HCT116 (cell line): ENCODE measurements around the gene FOXM1. TPM values are rescaled to one million over a fixed set of nuclear protein-coding genes. Genes with fewer than 3 reads are reported as not detected.

Experiments
- ATAC-seq: fragments of 200-7000 bp; cut with Tn5 transposase; 2 replicates; pipeline ENCODE4 v1.9.1; 2020; ENCODE audit warnings: mild to moderate bottlenecking, moderate library complexity
- BruUV-seq: library from RNA; stranded (reverse); fragments of 400-500 nt; replicated peaks from 2 replicates; lab custom pipeline; 2021; lab: Mats Ljungman, UMichigan
- CTCF ChIA-PET: fragments of 300-600 bp; sonication (Branson Sonifier 250); formaldehyde crosslinking; loops from one replicate; lab custom pipeline; 2021; ENCODE audit warnings: antibody characterized with exemption; lab: Charles Lee
- POLR2A ChIA-PET: fragments of 300-600, 350-600 bp; sonication (Branson Sonifier 250); formaldehyde crosslinking; loops from one replicate; lab custom pipeline; 2021; ENCODE audit warnings: antibody characterized with exemption; lab: Charles Lee
- RAD21 ChIA-PET, 2 experiments: fragments of 300-600 bp; sonication (Branson Sonifier 250); formaldehyde crosslinking; loops; one replicate each; lab custom pipeline; 2023; ENCODE audit warnings: low total read pairs in 2 of 2; ENCODE audit not compliant: uncharacterized antibody in 2 of 2, unreplicated experiment in 2 of 2, low non-redundant PET in 1 of 2; lab: Charles Lee
- DNase-seq: peaks from one replicate; pipeline ENCODE4 v3.0.0-alpha.2; 2010; ENCODE audit warnings: low read depth, low spot score
- H2AFZ ChIP-seq: fragments of 200-600 bp; shearing (Covaris generic), sonication (generic); 2 replicates; pipeline ENCODE4 v1.6.1; 2017; ENCODE audit warnings: low read depth, mixed run types, mixed read lengths, antibody characterized with exemption, low read length; ENCODE audit not compliant: poor library complexity, severe bottlenecking
- H3K27ac ChIP-seq: 2 replicates; pipeline ENCODE4 v1.5.1; 2012; ENCODE audit warnings: low read depth, low read length
- H3K27me3 ChIP-seq: fragments of 200-600 bp; sonication (generic); 2 replicates; pipeline ENCODE4 v1.6.1; 2016; ENCODE audit warnings: mixed run types, low read length, mixed read lengths; ENCODE audit not compliant: insufficient read depth
- H3K36me3 ChIP-seq, 2 experiments: fragments of 200-500 bp in 1 of 2; fragments of 200-600 bp in 1 of 2; sonication (Bioruptor generic) in 1 of 2; sonication (generic) in 1 of 2; 2 replicates each; pipeline versions ENCODE4 v1.5.1 to v1.6.1; 2014 to 2016; ENCODE audit warnings: low read length in 2 of 2, inconsistent platforms in 1 of 2, mixed read lengths in 1 of 2, mixed run types in 1 of 2; ENCODE audit not compliant: insufficient read depth in 2 of 2, control insufficient read depth in 1 of 2
- H3K4me1 ChIP-seq, 2 experiments: fragments of 200-600 bp in 1 of 2; sonication (generic) in 1 of 2; 2 replicates each; pipeline versions ENCODE4 v1.5.1 to v1.6.1; 2012 to 2017; ENCODE audit warnings: low read length in 2 of 2, inconsistent platforms in 1 of 2, mild to moderate bottlenecking in 1 of 2, mixed read lengths in 1 of 2, mixed run types in 1 of 2, moderate library complexity in 1 of 2; ENCODE audit not compliant: insufficient read depth in 2 of 2, control insufficient read depth in 1 of 2
- H3K4me2 ChIP-seq: fragments of 200-600 bp; sonication (generic); 2 replicates; pipeline ENCODE4 v1.6.1; 2017; ENCODE audit warnings: mixed run types, low read length, mixed read lengths
- H3K4me3 ChIP-seq, 2 experiments: fragments of 200-600 bp in 1 of 2; sonication (generic) in 1 of 2; replicated peaks in 1 of 2; 2 replicates each; pipeline ENCODE4 v1.5.1; 2011 to 2016; ENCODE audit warnings: low read length in 2 of 2, control low read depth in 1 of 2, low read depth in 1 of 2, mild to moderate bottlenecking in 1 of 2, mixed read lengths in 1 of 2, mixed run types in 1 of 2
- H3K79me2 ChIP-seq: fragments of 200-600 bp; sonication (generic); 2 replicates; pipeline ENCODE4 v1.6.1; 2017; ENCODE audit warnings: mild to moderate bottlenecking, mixed run types, low read length, moderate library complexity, mixed read lengths; ENCODE audit not compliant: insufficient read depth
- H3K9ac ChIP-seq: fragments of 200-600 bp; sonication (generic); 2 replicates; pipeline ENCODE4 v1.6.1; 2016; ENCODE audit warnings: low read length, mixed read lengths
- H3K9me2 ChIP-seq: fragments of 200-600 bp; sonication (generic), shearing (Covaris generic); 2 replicates; pipeline ENCODE4 v1.6.1; 2017; ENCODE audit warnings: mixed run types, mild to moderate bottlenecking, moderate library complexity; ENCODE audit not compliant: insufficient read depth
- H3K9me3 ChIP-seq, 2 experiments: fragments of 200-500 bp in 1 of 2; fragments of 200-600 bp in 1 of 2; sonication (Bioruptor generic) in 1 of 2; sonication (generic) in 1 of 2; 2 replicates each; pipeline ENCODE4 v1.6.1; 2014 to 2017; ENCODE audit warnings: low read length in 2 of 2, mixed read lengths in 2 of 2, inconsistent platforms in 1 of 2, low read depth in 1 of 2, mild to moderate bottlenecking in 1 of 2, mixed run types in 1 of 2, moderate library complexity in 1 of 2; ENCODE audit not compliant: control insufficient read depth in 1 of 2, insufficient read depth in 1 of 2
- H4K20me1 ChIP-seq: fragments of 200-600 bp; sonication (generic), shearing (Covaris generic); 2 replicates; pipeline ENCODE4 v1.6.1; 2017; ENCODE audit warnings: mixed run types, mild to moderate bottlenecking, moderate library complexity; ENCODE audit not compliant: insufficient read depth
- ATF3 ChIP-seq: IDR thresholded peaks from 2 replicates; pipeline ENCODE4 v1.6.1; 2012
- CBX3 ChIP-seq: IDR thresholded peaks from 2 replicates; pipeline ENCODE4 v1.6.1; 2012; ENCODE audit warnings: low read depth
- CEBPB ChIP-seq: IDR thresholded peaks from 2 replicates; pipeline ENCODE4 v1.6.1; 2012; ENCODE audit warnings: low read depth
- CTCF ChIP-seq, 3 experiments: fragments of 200-600 bp in 1 of 3; sonication (generic) in 1 of 3; IDR thresholded peaks in 2 of 3; conservative IDR thresholded peaks in 1 of 3; 2 replicates each; pipeline ENCODE4 v1.5.1; 2012 to 2017; ENCODE audit warnings: low read depth in 2 of 3, low read length in 2 of 3, antibody characterized with exemption in 1 of 3, borderline replicate concordance in 1 of 3, control low read depth in 1 of 3, mild to moderate bottlenecking in 1 of 3, mixed read lengths in 1 of 3, mixed run types in 1 of 3, moderate library complexity in 1 of 3; ENCODE audit not compliant: insufficient read depth in 1 of 3
- EZH2 ChIP-seq: fragments of 200-600 bp; sonication (generic); IDR thresholded peaks from 2 replicates; pipeline ENCODE4 v1.6.1; 2017; ENCODE audit warnings: antibody characterized with exemption, mixed run types
- JUND ChIP-seq: IDR thresholded peaks from 2 replicates; pipeline ENCODE4 v1.6.1; 2012
- MAX ChIP-seq: IDR thresholded peaks from 2 replicates; pipeline ENCODE4 v1.6.1; 2012
- POLR2AphosphoS5 ChIP-seq: IDR thresholded peaks from 2 replicates; pipeline ENCODE4 v1.6.1; 2011; ENCODE audit warnings: mild to moderate bottlenecking, low read depth, low read length, moderate library complexity
- RAD21 ChIP-seq: IDR thresholded peaks from 2 replicates; pipeline ENCODE4 v1.6.1; 2012; ENCODE audit warnings: low read depth, mild to moderate bottlenecking
- SP1 ChIP-seq: IDR thresholded peaks from 2 replicates; pipeline ENCODE4 v1.6.1; 2012; ENCODE audit warnings: low read depth
- TCF7L2 ChIP-seq: IDR thresholded peaks from 2 replicates; pipeline ENCODE4 v1.7.0; 2011; ENCODE audit warnings: borderline replicate concordance, inconsistent platforms; ENCODE audit not compliant: insufficient read depth, insufficient read length; ENCODE audit errors: extremely low read depth
- intact Hi-C: fragments of 100-400 bp; cut with micrococcal nuclease; formaldehyde crosslinking; loops from 2 replicates; pipeline ENCODE4 v1.10.0; 2022
- total RNA-seq: library from RNA; stranded (reverse); gene quantifications from one replicate; pipeline ENCODE4 v1.2.1, GENCODE V29; 2021; ENCODE audit not compliant: unreplicated experiment

FOXM1 gene
- total RNA-seq, 1 experiment from 2014 or later, result 85.1 TPM

DNA sequence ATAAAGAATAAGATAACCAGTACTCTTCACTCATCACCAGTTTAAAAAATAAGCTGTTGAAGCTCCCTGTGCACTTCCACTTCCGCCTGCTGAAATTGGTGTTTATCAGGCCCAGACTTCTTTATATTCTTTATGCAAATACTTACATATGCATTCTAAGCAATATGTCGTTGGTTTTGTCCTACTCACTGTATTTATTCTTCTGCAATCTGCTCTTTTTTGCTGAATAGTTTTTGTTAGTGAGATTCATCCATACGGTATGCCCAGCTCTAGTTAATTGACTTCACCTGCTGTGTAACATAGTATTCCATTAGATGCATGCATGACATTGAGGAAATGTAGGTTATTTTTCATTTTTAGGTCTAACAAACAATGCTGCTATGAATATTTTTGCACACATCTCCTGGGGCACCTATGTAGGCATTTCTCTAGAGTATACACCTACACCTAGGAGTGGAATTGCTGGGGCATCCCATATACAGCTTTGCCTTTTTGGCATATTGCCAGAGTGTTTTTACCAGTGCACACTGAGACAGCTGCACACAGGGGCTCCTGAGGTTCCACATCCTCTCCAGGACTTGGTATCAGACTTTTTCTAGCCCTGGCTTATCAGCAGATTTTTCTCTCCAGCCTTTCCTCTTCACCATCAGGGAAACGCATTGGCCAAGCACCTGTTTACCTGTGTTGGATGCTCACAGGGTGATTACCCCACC, 41.1 kb downstream of the FOXM1 start:
- H4K20me1 ChIP-seq, result no peaks in the 10 kb centered on the region
- no peaks in the 10 kb centered on the region for H3K9me2 ChIP-seq
- POLR2A ChIA-PET, result no interaction called here
- H3K79me2 ChIP-seq, result no peaks in the 10 kb centered on the region
- intact Hi-C loops, result no loop called here
- ATAC-seq, result no peak
- BruUV-seq, result no TSS peak
- RAD21 ChIA-PET, result no interaction called here
- no peaks in the 10 kb centered on the region for H3K9me3 ChIP-seq
- no peak overlapping the region for H3K9ac ChIP-seq
- no peak overlapping the region for H3K4me2 ChIP-seq
- H3K27ac ChIP-seq, result no peak overlapping the region
- CTCF ChIA-PET, result no interaction called here
- H3K36me3 ChIP-seq, result 0 out of 4 replicates have a peak, but pooled peaks cover 0 to 3% of the 10 kb centered on the region in 2 experiments
- no peaks in the 10 kb centered on the region for H3K27me3 ChIP-seq
- no peaks in the 10 kb centered on the region for H3K4me1 ChIP-seq
- no peak overlapping the region for H2AFZ ChIP-seq
- DNase-seq, result no peak
- H3K4me3 ChIP-seq, result no peak overlapping the region
- TF ChIP-seq RAD21 (no peak), MAX (no peak), SP1 (no peak), ATF3 (no peak), JUND (no peak), POLR2AphosphoS5 (no peak), CEBPB (no peak), EZH2 (no peak), TCF7L2 (no peak), CTCF (IDR thresholded peaks at IDR 0.05 in 2 of 3, conservative IDR thresholded peaks at IDR 0.05 in 1 of 3; ENCODE audit: borderline replicate concordance in 1 of 3, insufficient read depth in 1 of 3, low read depth in 2 of 3, low read length in 2 of 3) (no peak), CBX3 (no peak)
